HG03571 (cell line): Measurements from ENCODE around the gene PATJ.
"Not testable (repeated sequence)": the region's sequence is repeated elsewhere in the genome, so short reads cannot be mapped to it uniquely, and the experiment has no call there.

Experiments
- ATAC-seq: cut with Tn5 transposase; IDR thresholded peaks from one replicate; pipeline ENCODE4 v1.9.1; 2021; ENCODE audit not compliant: unreplicated experiment

The PATJ gene, protein sequence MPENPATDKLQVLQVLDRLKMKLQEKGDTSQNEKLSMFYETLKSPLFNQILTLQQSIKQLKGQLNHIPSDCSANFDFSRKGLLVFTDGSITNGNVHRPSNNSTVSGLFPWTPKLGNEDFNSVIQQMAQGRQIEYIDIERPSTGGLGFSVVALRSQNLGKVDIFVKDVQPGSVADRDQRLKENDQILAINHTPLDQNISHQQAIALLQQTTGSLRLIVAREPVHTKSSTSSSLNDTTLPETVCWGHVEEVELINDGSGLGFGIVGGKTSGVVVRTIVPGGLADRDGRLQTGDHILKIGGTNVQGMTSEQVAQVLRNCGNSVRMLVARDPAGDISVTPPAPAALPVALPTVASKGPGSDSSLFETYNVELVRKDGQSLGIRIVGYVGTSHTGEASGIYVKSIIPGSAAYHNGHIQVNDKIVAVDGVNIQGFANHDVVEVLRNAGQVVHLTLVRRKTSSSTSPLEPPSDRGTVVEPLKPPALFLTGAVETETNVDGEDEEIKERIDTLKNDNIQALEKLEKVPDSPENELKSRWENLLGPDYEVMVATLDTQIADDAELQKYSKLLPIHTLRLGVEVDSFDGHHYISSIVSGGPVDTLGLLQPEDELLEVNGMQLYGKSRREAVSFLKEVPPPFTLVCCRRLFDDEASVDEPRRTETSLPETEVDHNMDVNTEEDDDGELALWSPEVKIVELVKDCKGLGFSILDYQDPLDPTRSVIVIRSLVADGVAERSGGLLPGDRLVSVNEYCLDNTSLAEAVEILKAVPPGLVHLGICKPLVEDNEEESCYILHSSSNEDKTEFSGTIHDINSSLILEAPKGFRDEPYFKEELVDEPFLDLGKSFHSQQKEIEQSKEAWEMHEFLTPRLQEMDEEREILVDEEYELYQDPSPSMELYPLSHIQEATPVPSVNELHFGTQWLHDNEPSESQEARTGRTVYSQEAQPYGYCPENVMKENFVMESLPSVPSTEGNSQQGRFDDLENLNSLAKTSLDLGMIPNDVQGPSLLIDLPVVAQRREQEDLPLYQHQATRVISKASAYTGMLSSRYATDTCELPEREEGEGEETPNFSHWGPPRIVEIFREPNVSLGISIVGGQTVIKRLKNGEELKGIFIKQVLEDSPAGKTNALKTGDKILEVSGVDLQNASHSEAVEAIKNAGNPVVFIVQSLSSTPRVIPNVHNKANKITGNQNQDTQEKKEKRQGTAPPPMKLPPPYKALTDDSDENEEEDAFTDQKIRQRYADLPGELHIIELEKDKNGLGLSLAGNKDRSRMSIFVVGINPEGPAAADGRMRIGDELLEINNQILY (N-terminal part only)

DNA sequence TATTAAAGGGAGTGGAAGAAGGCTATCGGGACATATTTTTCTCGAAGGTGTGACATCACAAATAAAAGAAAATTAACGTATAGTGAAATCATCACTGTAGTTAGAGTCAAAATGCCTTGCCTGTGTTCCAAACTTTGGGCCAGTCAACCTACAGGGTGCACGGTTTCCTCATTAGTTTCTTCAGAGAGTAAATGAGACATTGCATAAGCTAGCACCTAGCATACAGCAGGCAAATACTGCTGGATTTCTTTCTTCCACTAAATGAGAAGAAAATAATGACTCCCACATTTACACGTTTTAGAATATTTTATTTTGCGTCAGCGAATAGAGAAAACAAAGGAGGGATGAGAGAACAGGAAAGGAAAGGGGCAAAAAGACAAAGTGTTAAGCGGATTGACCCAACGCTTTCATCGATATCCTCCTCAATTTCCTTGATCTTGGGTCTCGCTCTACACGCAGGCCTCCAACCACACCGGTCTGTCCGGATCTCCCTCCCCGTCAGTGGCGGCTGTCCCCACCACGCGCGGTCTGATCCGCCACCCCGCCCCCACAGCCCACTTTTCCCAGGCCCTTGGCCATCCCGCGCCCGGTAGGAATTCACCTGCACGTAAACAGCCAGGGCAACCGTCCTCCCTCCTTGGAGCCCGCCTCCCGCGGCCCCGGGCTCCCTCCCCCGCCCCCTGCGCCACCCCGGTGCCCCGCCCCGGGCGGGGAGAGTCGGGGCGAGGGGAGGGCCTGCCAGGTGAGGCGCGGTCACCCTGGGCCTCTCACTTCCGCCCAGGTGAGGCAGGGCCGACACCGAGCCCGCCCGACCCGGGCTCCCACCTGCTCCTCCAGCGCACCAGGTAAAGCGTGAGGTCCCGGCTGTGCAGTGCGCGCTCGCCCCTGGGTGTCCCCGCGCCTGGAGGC is at the start of gene PATJ:
TSS of gene PATJ (plus strand) at position 770 of the 909 bp plus-strand sequence. CDS start 20,413 bp downstream, outside the sequence.
- peak; percentile 73 for ATAC-seq

DNA sequence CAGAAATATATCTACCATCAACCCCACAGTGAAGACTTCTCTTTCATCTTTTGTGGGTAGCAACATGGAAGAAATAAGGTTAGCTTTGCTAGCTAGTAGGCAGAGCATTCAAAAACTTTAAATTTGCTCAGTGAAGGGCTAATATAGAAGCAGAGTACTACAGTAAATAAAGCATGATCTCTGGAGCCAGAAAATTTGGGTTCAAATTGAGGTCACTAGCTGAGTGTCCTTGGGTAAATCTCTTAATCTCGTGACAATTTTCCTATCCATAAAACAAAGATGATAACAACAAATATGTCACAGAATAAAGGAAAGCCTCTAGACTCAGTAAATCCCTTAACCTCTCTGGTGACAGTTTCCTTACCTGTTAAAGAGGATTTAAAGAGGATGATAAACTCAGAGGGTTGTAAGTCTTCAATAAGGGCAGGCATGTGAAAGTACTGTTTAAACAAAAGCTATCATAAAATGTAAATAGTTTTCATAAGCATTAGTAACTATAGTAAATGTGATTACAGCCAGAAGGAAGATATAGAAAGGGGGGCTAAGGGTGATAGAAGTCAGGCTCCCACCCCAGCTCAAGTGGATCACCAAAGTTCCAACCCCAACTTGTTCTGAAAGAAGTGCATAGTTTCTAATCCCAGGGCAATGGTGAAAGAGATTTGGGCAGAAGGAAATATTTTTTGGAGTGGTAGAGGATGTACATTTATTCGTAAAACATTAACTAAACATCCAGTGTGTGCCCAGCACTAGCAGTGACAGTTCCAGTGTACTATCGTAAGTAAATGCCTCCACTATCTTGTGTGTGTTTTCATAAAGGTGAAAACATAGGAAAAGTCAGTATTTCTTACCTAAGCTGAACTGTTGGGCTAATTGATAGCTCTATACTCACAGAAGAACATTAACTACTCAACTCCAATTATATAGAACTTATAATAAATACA is 42.1 kb upstream of the PATJ start:
- no peak for ATAC-seq

DNA sequence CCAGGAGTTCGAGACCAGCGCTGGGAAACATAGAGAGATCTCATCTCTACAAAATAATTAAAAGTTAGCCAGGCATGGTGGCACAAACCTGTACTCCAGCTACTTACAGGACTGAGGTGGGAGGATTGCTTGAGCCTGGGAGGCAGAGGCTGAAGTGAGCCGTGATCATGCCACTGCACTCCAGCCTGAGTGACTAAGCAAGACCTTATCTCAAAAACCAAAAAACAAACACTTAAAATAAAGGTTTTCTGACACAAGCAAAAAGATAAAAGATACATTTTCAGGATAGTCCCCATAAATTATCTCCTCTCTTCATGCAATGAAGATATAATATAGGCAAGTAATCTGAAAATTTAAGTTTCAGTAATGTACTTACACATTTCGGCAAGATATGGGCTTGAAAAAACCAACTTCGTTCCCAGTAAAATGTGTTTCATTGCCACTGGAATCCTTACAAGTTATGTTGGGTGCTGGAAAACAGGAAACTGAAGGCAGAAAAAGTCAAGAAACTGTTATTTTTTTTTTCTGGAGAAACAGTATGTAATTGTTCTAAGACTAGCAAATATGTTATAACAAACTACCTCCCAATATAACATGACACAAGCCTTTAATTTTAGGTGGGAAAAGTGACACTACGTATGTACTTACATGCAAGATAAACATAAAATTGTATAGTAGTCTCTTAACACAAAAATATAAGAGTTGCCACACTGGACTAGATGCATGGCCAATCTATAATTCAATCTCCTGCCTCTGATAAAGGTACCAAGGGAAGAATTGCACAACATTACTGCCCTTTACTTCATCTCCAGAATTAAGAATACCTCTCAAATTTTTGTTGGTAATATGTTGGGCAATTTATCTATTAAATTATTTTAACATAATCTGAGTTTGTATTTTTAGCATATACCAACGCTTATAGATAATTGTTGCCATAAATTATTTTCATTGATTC is 33.0 kb upstream of the PATJ start:
- ATAC-seq = no peak

DNA sequence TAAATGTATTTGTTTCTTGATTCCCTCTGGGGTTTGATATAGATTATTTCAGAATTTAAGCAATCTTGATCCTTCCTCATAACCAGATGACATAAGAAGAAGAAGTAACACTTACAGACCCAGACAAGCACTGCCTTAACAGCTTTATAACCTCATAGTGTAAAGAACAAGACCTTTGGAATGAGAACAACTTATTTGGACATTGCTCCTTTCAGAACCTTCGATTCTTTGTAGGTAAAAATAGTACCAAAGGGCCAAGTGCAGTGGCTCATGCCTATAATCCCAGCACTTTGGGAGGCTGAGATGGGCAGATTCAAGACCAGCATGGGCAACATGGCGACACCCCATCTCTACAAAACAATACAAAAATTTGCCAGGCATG is 32.4 kb upstream of the PATJ start:
- ATAC-seq = no peak

DNA sequence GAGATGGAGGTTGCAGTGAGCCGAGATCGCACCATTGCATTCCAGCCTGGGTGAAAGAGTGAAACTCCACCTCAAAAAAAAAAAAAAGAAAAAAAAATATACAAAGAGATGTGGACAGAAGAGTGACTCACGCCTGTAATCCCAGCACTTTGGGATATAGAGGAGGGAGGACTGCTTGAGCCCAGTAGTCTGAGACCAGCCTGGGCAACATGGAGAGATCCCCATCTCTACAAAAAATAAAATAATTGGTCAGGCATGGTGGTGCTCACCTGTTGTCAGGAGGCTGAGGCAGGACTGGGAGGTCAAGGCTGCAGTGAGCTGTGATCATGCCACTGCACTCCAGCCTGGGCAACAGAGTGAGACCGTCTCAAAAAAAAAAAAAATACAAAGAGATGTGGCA is 31.0 kb upstream of the PATJ start:
- not testable (repeated sequence) for ATAC-seq

DNA sequence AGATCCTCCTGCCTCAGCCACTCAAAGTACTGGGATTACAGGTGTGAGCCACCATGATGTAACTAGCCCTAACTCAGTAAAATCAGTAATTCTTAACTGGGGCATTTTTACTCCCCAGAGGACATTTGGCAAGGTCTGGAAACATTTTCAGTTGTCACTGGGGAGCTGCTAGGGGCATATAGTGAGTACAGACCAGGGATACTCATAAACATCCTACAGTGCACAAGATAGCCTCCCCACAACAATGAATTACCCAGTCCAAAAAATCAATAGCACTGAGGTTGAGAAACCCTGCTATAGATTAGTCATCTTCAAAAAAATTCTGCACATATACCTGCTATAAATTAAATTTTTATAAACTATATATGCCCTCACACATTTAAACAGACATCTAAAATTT is 30.3 kb upstream of the PATJ start:
- ATAC-seq = no peak

DNA sequence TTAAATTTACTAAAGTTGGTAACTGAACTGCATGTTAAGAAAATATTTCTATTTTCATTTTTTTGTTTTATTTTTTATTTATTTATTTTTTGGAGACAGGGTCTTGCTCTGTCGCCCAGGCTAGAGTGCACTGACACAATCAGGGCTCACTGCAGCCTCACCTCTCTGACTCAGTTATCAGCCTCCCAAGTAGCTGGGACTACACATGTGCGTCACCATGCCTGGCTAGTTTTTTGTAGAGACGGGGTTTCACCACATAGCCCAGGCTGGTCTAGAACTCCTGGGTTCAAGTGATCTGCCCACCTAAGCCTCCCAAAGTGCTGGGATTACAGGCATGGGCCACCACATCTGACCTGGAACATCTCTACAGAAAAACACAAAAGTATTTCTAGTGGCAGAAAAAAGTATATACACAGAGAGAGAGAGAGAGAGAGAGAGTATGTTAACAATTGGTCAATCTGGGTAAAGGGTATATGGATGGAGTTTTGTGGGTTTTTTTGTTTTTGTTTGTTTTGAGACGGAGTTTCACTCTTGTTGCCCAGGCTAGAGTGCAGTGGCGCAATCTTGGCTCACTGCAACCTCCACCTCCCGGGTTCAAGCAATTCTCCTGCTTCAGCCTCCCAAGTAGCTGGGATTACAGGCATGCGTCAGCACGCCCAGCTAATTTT is 23.1 kb upstream of the PATJ start:
- not testable (repeated sequence) for ATAC-seq

DNA sequence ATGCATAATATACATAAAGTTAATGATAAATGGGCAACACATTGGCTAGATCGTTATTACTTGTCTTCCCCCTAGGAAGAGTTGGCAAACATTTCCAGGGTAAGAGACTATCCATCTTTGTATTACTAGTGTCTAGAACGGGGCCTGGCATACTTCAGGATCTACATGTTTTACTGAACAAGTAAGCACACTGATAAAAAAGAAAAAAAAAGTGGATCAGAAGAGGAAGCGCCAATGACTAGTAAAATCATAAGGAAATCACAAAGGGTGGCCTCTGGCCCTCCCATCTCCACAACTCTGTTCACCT is 17.8 kb upstream of the PATJ start:
- no peak for ATAC-seq

DNA sequence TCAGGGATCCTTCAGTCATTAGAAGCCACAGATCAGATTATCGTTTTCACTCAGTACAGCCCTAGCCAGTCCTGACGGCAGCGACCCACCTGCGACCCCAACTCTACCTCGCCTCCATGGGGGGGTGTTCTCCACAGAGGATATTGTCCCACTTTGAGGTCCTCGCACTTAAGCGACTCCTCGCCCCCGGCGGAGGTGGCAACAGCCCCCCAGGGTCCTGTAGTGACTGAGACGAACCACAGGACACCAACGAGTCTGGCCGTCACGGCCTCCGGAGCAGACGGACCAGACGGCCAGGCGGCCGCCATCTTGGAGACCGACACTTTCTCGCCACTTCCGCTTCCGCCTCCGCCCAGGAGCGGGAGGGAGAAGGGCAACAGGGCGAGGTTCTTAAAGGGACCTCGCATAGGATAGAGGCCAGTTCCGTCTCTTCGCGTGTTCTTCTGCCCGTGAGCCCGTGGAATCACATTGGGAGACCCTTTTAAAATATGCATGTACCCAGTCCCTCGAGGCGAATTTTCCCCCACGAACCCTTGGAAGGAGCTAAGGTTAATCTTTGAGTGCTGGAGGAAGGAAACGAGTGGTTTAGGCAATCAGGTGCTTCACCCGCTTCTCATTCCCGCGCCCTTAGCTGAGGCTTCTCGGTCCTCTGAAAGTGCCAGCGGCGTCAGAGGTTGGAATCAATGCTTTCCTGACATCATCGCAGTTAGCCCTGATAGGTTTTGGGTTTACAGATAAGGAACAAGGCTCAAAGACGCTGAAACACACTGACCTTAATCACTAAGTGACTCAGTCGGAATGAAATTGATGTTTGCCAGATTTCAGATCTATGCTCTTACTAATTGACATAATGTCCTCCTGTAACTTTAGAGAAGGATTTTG is 17.2 kb upstream of the PATJ start, which contains the start of gene TM2D1:
TSS of gene TM2D1 (minus strand) at position 329 of the 882 bp plus-strand sequence. CDS start at position 308, 21 bp downstream.
- ATAC-seq = peak; percentile 100

DNA sequence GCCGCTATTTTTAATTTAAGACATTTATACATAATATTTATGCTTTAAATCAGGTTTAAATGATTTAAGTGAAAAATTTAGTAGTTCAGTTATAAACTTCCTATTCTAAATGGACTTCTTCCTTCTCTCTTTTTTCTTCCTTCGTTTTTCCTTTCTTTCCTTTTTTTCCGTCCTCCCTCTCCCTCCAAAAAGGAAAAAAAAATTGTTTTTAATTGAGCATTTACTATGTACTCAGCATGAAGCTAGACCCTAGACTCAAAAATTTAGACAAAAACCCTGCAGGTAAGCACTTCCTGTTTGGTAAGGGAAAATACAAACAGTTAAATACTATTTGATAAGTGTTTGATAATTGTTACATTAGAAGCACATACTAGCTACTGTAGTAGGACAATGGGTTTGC is 14.7 kb upstream of the PATJ start:
- ATAC-seq = no peak

DNA sequence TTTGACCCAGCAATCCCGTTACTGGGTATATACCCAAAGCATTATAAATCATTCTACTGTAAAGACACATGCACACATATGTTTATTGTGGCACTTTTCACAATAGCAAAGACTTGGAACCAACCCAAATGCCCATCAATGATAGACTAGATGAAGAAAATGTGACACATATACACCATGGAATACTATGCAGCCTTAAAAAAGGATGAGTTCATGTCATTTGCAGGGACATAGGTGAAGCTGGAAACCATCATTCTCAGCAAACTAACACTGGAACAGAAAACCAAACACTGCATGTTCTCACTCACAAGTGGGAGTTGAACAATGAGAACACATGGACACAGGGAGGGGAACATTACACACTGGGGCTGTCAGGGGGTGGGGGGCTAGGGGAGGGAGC is 11.6 kb upstream of the PATJ start:
- not testable (repeated sequence) for ATAC-seq

DNA sequence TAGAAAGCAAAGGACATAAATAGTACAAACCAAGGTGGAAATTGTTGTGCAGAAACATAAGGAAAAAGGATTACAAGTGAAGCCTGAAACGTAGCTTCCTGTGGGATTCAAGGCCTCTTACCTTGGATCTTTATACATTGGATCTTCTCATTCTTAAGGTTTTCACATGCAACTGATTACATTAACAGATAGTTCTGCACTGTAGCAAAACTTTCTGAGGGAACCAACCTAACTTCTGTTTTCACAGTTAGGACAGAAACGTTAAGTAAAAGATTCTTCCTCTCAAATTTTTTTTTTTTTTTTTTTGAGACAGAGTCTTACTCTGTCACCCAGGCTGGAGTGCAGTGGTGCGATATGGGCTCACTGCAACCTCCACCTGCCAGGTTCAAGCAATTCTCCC is 9.6 kb upstream of the PATJ start:
- ATAC-seq = no peak

DNA sequence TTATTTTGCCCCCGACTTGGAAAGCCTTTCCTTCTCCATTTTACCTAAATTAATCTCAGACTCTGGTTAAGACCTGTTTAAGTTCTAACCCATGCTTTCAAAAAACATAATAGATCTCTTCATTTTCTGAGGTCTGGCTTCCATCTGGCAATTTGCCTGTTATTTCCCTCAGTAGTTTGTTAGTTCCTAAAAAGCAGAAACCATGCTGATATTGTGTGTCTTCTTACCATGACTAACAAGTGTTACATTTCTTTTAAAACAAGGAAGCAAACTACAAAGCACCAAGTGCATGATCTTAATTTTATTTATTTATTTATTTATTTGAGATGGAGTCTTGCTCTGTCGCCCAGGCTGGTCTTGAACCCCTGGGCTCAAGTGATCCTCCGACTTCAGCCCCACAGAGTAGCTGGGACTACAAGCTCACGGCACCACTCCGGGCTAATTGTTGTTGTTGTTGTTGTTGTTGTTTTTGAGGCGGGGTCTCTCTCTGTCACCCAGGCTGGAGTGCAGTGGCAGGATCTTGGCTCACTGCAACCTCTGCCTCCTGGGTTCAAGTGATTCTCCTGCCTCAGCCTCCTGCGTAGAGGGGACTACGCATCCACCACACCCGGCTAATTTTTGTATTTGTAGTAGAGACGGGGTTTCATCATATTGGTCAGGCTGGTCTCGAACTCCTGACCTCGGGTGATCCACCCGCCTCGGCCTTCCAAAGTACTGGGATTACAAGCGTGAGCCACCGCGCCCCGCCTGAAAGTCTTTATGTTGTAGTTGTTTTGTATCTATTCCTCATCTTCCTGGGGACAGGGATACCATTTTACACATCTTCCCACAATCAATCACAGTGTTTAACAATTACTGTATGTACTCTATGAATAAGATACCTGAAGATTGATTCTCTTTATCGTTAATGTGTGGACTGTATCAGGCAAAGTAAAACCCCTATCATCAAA is 1.3 kb upstream of the PATJ start:
- ATAC-seq = no peak

DNA sequence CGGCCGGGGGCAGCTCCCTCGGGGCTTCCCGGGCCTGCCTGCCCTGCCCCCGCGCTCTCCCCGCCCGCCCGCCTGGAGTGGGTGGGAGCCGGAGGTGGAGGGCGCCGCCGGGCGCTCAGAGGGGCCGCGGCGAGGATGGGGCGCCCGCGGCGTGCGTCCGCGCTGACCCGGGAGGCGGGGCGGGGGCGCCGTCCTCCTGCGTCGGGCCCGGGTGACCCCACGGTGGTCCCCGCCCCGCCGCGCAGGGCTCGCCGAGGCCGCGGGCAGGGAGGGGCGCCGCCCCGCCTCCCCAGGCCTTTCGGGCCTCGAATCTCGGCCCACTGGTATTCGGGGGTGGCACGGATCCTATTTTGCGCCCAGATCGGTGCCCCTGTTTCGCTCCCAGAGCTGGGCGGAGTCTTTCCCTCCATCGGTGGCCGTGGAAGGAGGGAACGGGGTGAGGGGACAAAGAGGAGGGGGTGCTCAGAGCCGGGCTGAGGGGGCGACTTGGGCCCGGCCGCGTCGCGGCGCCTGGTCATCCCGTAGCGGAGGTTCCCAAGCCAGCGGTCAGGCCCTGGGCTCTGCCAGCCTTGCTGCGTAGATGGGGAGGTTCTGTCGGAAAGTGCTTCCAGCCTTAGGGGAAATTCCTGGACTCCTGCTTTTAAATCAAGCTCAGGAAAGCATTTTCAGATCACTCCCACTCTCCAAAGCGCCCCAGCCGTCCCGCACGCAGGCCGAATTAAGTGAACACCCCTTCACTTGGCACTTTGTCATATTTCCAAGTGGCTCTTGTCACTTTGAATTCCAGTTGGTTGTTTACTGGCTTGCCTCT is 545 bp downstream of the PATJ start:
- peak; percentile 49 for ATAC-seq

DNA sequence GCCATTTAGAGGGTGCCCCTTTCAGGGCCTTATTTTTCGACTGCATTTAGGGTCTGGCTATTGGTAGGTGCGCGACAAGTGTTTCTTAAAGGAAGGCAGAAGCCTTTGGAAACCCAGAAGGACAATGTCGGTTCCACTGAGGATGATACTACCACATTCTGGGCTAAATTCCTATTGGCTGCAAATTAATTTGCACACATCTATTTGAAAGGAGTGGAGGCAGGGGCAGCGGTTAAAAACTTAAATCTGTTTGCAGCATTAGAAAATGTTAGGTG is 1.1 kb downstream of the PATJ start:
- no peak for ATAC-seq
